MCF 10A (cell line): ENCODE results near the gene WWOX. TPM values are rescaled to one million over a fixed set of nuclear protein-coding genes. Genes with fewer than 3 reads are reported as not detected.

Source experiments
- BruUV-seq: library from RNA; stranded (reverse); fragments of 400-500 nt; replicated peaks from 2 replicates; lab custom pipeline; 2021; lab: Mats Ljungman, UMichigan
- CTCF ChIA-PET: fragments of 300-600 bp; sonication (Branson Sonifier 250); formaldehyde crosslinking; extraction: SDS; loops from one replicate; lab custom pipeline; 2021; ENCODE audit warnings: antibody characterized with exemption, inconsistent platforms; lab: Yijun Ruan, JAX
- POLR2A ChIA-PET: fragments of 300-600, 350-650 bp; sonication (Branson Sonifier 250); formaldehyde crosslinking; extraction: SDS; loops from one replicate; lab custom pipeline; 2020; ENCODE audit warnings: antibody characterized with exemption, inconsistent platforms; lab: Yijun Ruan, JAX
- DNase-seq: peaks from one replicate; pipeline ENCODE4 v3.0.0-alpha.2; 2018; ENCODE audit not compliant: unreplicated experiment
- H3K27ac Mint-ChIP-seq: one replicate; pipeline ENCODE4 v1.8.0; 2022; ENCODE audit warnings: mild to moderate bottlenecking, low read depth, mixed read lengths; ENCODE audit not compliant: unreplicated experiment
- H3K27me3 Mint-ChIP-seq: one replicate; pipeline ENCODE4 v1.8.0; 2022; ENCODE audit warnings: mixed read lengths; ENCODE audit not compliant: insufficient read depth, unreplicated experiment
- H3K36me3 Mint-ChIP-seq: one replicate; pipeline ENCODE4 v1.8.0; 2022; ENCODE audit warnings: mild to moderate bottlenecking, moderate library complexity, mixed read lengths; ENCODE audit not compliant: insufficient read depth, unreplicated experiment
- H3K4me1 Mint-ChIP-seq: one replicate; pipeline ENCODE4 v1.8.0; 2022; ENCODE audit warnings: mixed read lengths; ENCODE audit not compliant: insufficient read depth, unreplicated experiment
- H3K4me3 Mint-ChIP-seq: one replicate; pipeline ENCODE4 v1.8.0; 2022; ENCODE audit warnings: mild to moderate bottlenecking, moderate library complexity, mixed read lengths; ENCODE audit not compliant: unreplicated experiment
- H3K9me3 Mint-ChIP-seq: one replicate; pipeline ENCODE4 v1.8.0; 2022; ENCODE audit warnings: mixed read lengths; ENCODE audit not compliant: unreplicated experiment
- CTCF ChIP-seq: fragments of 200-600 bp; IDR thresholded peaks from one replicate; pipeline ENCODE4 v1.8.0; 2022; ENCODE audit warnings: antibody characterized with exemption, mild to moderate bottlenecking; ENCODE audit not compliant: unreplicated experiment
- intact Hi-C: fragments of 100-400 bp; cut with micrococcal nuclease; formaldehyde crosslinking; loops from 2 replicates; pipeline ENCODE4 v1.14.1; 2022
- total RNA-seq: library from RNA; stranded (reverse); gene quantifications from 2 replicates; pipeline ENCODE4 v1.2.3, GENCODE V29; 2022

Gene WWOX
- total RNA-seq, 1 experiment from 2014 or later = 18.1 TPM

- ChIA-PET CTCF (no interaction called here), POLR2A (no interaction called here)
- H3K4me3 Mint-ChIP-seq = no peak overlapping the region
- BruUV-seq = no TSS peak
- peaks cover 10% of the 10 kb centered on the region for H3K9me3 Mint-ChIP-seq
- H3K36me3 Mint-ChIP-seq = no peaks in the 10 kb centered on the region
- H3K27ac Mint-ChIP-seq = no peak overlapping the region
- intact Hi-C loops = no loop called here
- peaks cover 14% of the 10 kb centered on the region for H3K4me1 Mint-ChIP-seq
- DNase-seq = no peak
- TF ChIP-seq CTCF = no peak
- no peaks in the 10 kb centered on the region for H3K27me3 Mint-ChIP-seq
Measured at GRCh38 chr16:78294538-78295225, 195.2 kb downstream of the WWOX start.

GRCh38 chr16:78297066-78297666 is 197.7 kb downstream of the WWOX start:
- DNase-seq = no peak
- Mint-ChIP-seq H3K27ac (no peak overlapping the region), H3K9me3 (peaks cover 10% of the 10 kb centered on the region), H3K27me3 (no peaks in the 10 kb centered on the region), H3K36me3 (no peaks in the 10 kb centered on the region), H3K4me3 (no peak overlapping the region), H3K4me1 (peaks cover 14% of the 10 kb centered on the region)
- POLR2A ChIA-PET = no interaction called here
- CTCF ChIA-PET = no interaction called here
- intact Hi-C loops = no loop called here
- BruUV-seq = no TSS peak
- TF ChIP-seq CTCF = no peak

GRCh38 chr16:78298986-78299385 is 199.5 kb downstream of the WWOX start:
- TF ChIP-seq CTCF = no peak
- CTCF ChIA-PET = interaction anchor here (0.6 to 0.7 kb wide), 3 partner anchors 22 to 479 kb away, joined by 3 read pairs; no protein-coding TSS in a partner anchor
- no peak overlapping the region for H3K4me3 Mint-ChIP-seq
- peaks cover 3% of the 10 kb centered on the region for H3K4me1 Mint-ChIP-seq
- POLR2A ChIA-PET = no interaction called here
- no peaks in the 10 kb centered on the region for H3K27me3 Mint-ChIP-seq
- BruUV-seq = no TSS peak
- peaks cover 10% of the 10 kb centered on the region for H3K9me3 Mint-ChIP-seq
- intact Hi-C loops = no loop called here
- no peak for DNase-seq
- no peak overlapping the region for H3K27ac Mint-ChIP-seq
- H3K36me3 Mint-ChIP-seq = no peaks in the 10 kb centered on the region

- POLR2A ChIA-PET = no interaction called here
- Mint-ChIP-seq H3K9me3 (no peaks in the 10 kb centered on the region), H3K4me3 (no peak overlapping the region), H3K4me1 (no peaks in the 10 kb centered on the region), H3K36me3 (no peaks in the 10 kb centered on the region), H3K27me3 (no peaks in the 10 kb centered on the region), H3K27ac (no peak overlapping the region)
- intact Hi-C loops = no loop called here
- BruUV-seq = no TSS peak
- CTCF ChIA-PET = interaction anchor here (0.6 to 1.0 kb wide), 2 partner anchors 10 to 30 kb away, joined by 4 read pairs; no protein-coding TSS in a partner anchor
- no peak for TF ChIP-seq CTCF
- DNase-seq = no peak
Measured at GRCh38 chr16:78300469-78300868, 201.0 kb downstream of the WWOX start.
